ENCODE data around the gene DONSON. TPM values are rescaled to one million over a fixed set of nuclear protein-coding genes. Genes with fewer than 3 reads are reported as not detected.
A peak's percentile ranks its signal among the peaks of the same experiment; 100 is the strongest.
"Not testable (repeated sequence)": the region's sequence is repeated elsewhere in the genome, so short reads cannot be mapped to it uniquely, and the experiment has no call there.

Gene DONSON
- total and polyA plus RNA-seq, 11 donors = 4.0 to 18.6 (median 5.8) TPM

DNA sequence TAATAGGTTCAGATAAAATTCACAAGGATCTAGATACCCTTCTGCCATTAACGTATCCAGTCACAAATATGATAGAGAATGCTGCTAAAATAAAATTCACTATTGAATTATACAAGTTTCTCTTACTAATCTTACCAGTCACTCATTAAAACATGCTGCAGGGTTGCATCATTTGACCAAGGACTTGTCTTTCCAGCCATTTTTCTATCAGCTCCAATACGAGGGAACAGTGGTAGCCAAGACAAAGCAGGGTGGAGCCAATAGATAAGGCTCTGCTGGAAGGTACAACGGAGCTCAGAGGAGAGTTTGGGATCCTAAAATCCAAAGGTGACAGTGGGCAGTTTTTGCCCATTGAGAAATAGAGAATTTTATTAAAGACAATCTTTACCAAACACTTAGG lies 4.0 kb downstream of the DONSON start:
- intact Hi-C loops (cut with DNase I) = no loop called here
- Histone ChIP-seq H3K36me3 (peaks cover 0 to 45% (median 18%) of the 10 kb centered on the region in 9 donors), H3K9me3 (no peaks in the 10 kb centered on the region), H3K27ac (no peak overlapping the region), H3K4me1 (peaks cover 0 to 20% (median 11%) of the 10 kb centered on the region in 12 donors), H3K4me3 (no peak overlapping the region), H3K27me3 (no peaks in the 10 kb centered on the region)
- TF ChIP-seq, protein P1, sequence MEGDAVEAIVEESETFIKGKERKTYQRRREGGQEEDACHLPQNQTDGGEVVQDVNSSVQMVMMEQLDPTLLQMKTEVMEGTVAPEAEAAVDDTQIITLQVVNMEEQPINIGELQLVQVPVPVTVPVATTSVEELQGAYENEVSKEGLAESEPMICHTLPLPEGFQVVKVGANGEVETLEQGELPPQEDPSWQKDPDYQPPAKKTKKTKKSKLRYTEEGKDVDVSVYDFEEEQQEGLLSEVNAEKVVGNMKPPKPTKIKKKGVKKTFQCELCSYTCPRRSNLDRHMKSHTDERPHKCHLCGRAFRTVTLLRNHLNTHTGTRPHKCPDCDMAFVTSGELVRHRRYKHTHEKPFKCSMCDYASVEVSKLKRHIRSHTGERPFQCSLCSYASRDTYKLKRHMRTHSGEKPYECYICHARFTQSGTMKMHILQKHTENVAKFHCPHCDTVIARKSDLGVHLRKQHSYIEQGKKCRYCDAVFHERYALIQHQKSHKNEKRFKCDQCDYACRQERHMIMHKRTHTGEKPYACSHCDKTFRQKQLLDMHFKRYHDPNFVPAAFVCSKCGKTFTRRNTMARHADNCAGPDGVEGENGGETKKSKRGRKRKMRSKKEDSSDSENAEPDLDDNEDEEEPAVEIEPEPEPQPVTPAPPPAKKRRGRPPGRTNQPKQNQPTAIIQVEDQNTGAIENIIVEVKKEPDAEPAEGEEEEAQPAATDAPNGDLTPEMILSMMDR (IDR thresholded peaks at IDR 0.05) = no peak
- TF ChIP-seq POLR2A (IDR thresholded peaks at IDR 0.05) = no peak
- no peak for DNase-seq
- WGBS, 4 donors = 56 to 66% (median 58%) methylated on average over 3 of the region's 3 CpGs
- ATAC-seq = no peak

DNA sequence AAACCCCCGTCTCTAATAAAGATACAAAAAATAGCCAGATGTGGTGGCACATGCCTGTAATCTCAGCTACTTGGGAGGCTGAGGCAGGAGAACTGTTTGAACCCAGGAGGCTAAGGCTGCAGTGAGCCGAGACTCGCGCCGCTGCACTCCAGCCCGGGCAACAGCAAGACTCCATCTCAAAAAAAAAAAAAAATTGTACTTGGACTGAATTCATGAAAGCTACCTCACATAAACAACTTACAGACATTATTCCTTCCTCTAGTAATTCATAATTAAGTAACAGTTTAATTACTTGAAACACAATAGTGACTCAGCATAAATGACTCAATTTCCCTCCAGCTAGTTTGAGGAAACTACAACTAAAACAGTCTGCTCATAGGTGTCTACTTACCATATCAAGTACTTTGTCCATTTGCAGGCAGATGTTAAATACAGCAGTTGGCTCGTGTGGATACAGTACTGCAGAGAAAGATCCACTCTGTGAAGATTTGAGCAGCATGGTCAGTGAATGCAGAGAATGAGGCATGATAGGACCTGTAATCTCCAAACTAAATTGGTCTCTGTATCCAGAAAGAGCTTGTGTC lies 9.4 kb downstream of the DONSON start:
- intact Hi-C loops (cut with DNase I) = no loop called here
- Histone ChIP-seq H3K4me1 (peaks cover 0 to 7% (median 0%) of the 10 kb centered on the region in 12 donors), H3K4me3 (no peak overlapping the region), H3K9me3 (no peaks in the 10 kb centered on the region), H3K27ac (peak overlapping the region in 2 of 12 donors; percentile 13 to 14), H3K36me3 (peaks cover 0 to 89% (median 62%) of the 10 kb centered on the region in 9 donors), H3K27me3 (no peaks in the 10 kb centered on the region)
- TF ChIP-seq, protein P1 (IDR thresholded peaks at IDR 0.05) = no peak
- TF ChIP-seq POLR2A (IDR thresholded peaks at IDR 0.05) = no peak
- DNase-seq (no peak), ATAC-seq (peak in 1 of 4 donors; percentile 30)
- 84 to 90% (median 89%) methylated on average over 7 of the region's 7 CpGs for WGBS, 4 donors

DNA sequence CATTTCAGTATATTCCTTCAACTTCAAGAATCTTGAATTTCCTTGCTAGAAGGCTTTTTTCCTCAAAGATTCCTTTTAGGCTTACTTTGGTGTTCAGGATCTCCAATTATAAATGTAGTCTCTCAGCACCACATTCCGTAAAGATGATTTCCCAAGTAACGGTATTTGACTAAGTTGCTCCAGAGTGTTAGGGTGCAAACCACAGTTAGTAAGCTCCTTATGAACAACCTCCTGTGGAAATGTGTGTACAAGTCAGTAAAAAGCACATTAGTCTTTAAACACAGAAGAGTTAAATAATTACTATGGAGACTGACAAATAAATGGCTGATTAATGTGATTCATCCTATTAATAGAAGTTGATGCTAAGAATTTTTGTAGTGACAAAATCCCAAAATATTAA lies 10.3 kb downstream of the DONSON start:
- DNase-seq (no peak), ATAC-seq (no peak)
- intact Hi-C loops (cut with DNase I) = no loop called here
- Histone ChIP-seq H3K27me3 (no peaks in the 10 kb centered on the region), H3K36me3 (peaks cover 0 to 92% (median 71%) of the 10 kb centered on the region in 9 donors), H3K9me3 (no peaks in the 10 kb centered on the region), H3K27ac (no peak overlapping the region), H3K4me3 (no peak overlapping the region), H3K4me1 (peaks cover 0 to 7% (median 0%) of the 10 kb centered on the region in 12 donors)
- no peak for TF ChIP-seq POLR2A (IDR thresholded peaks at IDR 0.05)
- TF ChIP-seq, protein P1 (IDR thresholded peaks at IDR 0.05) = no peak
- 91 to 96% (median 92%) methylated on average over 2 of the region's 2 CpGs for WGBS, 4 donors

DNA sequence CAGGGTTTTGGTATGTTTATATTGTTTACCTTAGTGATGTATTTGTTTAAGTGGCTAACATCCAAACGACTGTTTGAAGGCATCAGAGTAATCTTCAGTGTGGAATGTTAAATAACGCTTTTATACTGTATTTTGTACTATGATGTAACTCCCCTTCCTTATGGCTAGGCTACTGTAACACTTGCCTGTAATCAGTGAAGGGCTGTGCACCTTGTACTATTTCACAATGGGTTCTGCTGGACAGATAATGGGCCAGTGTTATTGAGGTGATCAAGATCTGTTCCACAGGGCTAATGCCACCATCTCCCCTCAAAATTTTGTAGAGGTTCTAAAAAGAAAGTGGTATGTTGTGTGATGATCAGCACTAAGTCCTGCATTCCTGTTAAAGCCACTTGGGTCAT lies 11.7 kb downstream of the DONSON start:
- H3K4me3 ChIP-seq; H3K9me3 ChIP-seq; DNase-seq; H3K27ac ChIP-seq; H3K27me3 ChIP-seq; intact Hi-C loops (cut with DNase I): not testable (repeated sequence)
- Histone ChIP-seq H3K4me1 (peaks cover 0 to 12% (median 4%) of the 10 kb centered on the region in 12 donors), H3K36me3 (peaks cover 0 to 92% (median 85%) of the 10 kb centered on the region in 9 donors)
- ATAC-seq = peak in 1 of 4 donors; percentile 49
- WGBS, 4 donors = 43 to 63% (median 55%) methylated on average over 2 of the region's 2 CpGs

DNA sequence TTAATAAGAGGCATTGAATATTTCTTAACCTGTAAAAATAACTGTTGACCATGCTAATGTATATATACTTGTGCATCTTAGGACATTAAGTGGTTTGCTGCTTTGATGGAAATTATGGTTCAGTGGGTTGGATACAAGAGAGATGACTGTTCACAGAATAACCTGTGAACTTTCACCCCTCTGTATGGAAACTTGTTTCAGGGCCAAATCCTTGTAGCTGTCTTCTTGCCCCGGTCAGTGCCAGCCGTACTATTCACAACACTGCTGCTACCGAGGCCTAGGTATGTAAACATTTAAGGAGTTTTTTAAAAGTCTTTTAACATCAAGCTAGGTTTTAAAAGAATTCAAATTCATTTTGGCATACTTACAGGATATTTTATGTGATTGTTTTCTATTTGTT lies 16.1 kb downstream of the DONSON start:
- H3K27ac ChIP-seq = peak overlapping the region in 1 of 12 donors; percentile 6
- H3K9me3 ChIP-seq = no peaks in the 10 kb centered on the region
- H3K4me1 ChIP-seq = peaks cover 0 to 16% (median 3%) of the 10 kb centered on the region in 12 donors
- 18 to 43% (median 30%) methylated on average over 3 of the region's 3 CpGs for WGBS, 4 donors
- no peak for TF ChIP-seq POLR2A (IDR thresholded peaks at IDR 0.05)
- TF ChIP-seq, protein P1 (IDR thresholded peaks at IDR 0.05) = no peak
- intact Hi-C loops (cut with DNase I) = no loop called here
- DNase-seq (no peak), ATAC-seq (peak in 2 of 4 donors; percentile 54 to 61)
- H3K27me3 ChIP-seq = no peaks in the 10 kb centered on the region
- H3K4me3 ChIP-seq = no peak overlapping the region
- H3K36me3 ChIP-seq = peaks cover 0 to 100% (median 99%) of the 10 kb centered on the region in 9 donors

Measured in heart left ventricle (tissue), 16 donors.